ENCODE data around the gene HIPK2. TPM values are rescaled to one million over a fixed set of nuclear protein-coding genes. Genes with fewer than 3 reads are reported as not detected.
"Not testable (repeated sequence)": the region's sequence is repeated elsewhere in the genome, so short reads cannot be mapped to it uniquely, and the experiment has no call there.

Gene HIPK2
- total RNA-seq, 1 experiment from 2014 or later = 8.6 TPM

DNA sequence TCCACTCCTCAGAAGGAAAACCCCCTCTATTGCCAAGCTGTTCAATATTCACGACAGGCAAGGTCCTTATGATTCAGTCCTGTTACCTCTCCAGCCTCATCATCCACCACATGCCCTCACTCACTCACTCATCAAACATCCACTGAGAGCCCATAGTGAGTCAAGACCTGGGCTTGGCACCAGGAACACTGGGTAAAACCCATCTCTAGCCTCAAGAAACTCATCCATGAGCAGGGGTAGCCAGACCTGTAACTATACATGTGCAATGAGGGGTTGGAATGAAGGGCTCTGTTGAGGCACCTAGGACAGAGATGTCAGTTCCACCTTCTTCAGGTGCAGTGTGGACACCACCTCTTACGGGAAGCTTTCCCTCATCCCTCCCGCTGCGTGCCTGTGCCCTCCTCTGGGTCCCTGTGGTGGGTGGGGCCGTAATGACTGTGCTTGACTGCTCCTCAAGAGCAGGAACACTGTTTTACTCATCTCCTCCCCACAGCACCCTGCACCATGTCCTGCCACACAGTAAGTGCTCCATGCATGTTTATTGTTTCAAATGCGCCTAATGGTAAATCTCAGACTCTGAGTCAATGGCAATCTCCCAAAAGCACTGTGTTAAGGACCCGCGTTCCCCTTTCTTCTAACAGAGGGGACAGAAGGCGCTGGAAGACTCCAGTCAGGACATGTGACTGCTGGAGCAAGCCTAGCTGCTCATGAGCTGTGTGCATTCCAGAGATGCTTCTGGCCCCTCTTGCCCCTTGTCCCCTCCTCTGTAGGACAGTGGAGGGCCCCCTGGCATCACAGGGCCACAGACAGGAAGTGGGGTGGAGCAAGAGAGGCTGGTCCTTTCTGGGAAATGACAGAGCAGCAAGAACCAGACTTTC lies 95.4 kb downstream of the HIPK2 start:
- Histone ChIP-seq H3K36me3 (replicated peaks; ENCODE audit: control insufficient read depth, insufficient read depth, low read length) (no peaks in the 10 kb centered on the region), H3K27me3 (ENCODE audit: control insufficient read depth, insufficient read depth, low read length) (no peaks in the 10 kb centered on the region), H3K4me3 (ENCODE audit: insufficient read depth, low read depth, low read length) (no peak overlapping the region)
- DNase-seq = peak; percentile 26

DNA sequence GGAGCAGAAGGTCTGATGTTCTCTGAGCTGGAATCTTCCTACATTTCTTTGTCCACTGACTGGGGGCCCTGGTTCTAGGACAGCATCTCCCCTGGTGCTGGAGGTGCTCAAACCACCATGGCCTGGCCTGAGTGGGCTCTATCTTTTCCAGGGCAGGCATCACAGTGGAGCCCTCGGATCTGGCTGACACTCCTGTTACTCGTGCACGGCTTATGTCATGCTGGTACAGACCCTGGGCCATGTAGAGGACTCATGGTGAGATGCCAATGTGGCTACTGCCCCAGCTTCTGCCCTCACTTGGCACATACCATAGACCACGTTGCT lies 96.0 kb downstream of the HIPK2 start:
- no peak overlapping the region for H3K4me3 ChIP-seq (ENCODE audit: insufficient read depth, low read depth, low read length)
- H3K36me3 ChIP-seq (replicated peaks; ENCODE audit: control insufficient read depth, insufficient read depth, low read length) = no peaks in the 10 kb centered on the region
- peak; percentile 9 for DNase-seq
- H3K27me3 ChIP-seq (ENCODE audit: control insufficient read depth, insufficient read depth, low read length) = no peaks in the 10 kb centered on the region

DNA sequence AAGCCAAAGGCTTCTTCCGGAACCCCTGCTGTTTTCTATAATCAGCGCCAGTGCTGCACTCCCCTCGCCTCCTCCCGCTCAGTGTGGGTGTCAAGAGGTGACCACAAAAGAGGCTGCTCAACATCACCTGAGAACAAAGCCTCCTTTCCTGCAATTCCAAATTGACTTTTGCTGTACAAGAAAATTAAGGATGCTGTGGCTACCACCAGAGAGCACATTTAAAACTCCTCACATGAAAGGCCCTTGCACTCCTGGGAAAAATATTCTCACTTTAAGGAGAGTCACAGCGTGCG lies 96.4 kb downstream of the HIPK2 start:
- Histone ChIP-seq H3K27me3 (ENCODE audit: control insufficient read depth, insufficient read depth, low read length) (no peaks in the 10 kb centered on the region), H3K4me3 (ENCODE audit: insufficient read depth, low read depth, low read length) (no peak overlapping the region), H3K36me3 (replicated peaks; ENCODE audit: control insufficient read depth, insufficient read depth, low read length) (no peaks in the 10 kb centered on the region)
- peak; percentile 16 for DNase-seq

DNA sequence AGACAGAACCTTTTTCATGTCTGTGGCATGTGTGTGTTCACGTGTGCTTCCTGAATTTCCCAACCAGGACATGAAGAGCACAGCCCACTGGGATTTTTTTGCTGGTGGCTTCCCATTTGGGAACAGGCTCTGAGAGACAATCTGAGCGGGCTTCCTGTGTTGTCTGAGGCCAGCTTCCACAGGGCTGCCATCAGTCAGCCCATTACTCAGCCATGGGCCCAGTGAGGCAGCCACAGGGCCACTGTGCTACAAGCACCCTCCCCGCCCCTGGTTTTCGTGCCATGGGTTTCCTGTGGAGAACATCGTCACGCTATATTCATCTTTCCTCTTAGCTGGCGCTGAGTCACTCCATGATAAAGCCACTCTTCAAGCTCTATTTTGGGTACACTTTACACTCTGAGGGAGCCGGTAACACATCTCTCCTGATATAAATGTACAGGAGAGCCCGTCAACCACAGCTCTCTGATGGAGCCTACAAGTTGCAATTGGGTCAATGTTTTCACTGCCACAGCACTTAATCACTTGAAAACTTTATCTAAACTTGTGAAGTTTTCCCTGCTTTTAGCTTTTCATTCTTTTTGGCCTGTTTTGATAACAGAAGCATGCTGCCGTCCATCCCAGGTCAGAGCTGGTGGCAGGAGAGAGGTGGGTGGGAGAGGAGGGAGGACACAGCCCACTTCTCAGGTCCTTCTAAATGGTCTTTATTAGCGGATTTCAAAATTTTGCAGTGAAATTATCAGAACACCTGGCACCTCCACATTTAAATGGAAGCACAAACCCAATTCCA lies 96.9 kb downstream of the HIPK2 start:
- H3K36me3 ChIP-seq (replicated peaks; ENCODE audit: control insufficient read depth, insufficient read depth, low read length) = no peaks in the 10 kb centered on the region
- no peak overlapping the region for H3K4me3 ChIP-seq (ENCODE audit: insufficient read depth, low read depth, low read length)
- peak; percentile 10 for DNase-seq
- H3K27me3 ChIP-seq (ENCODE audit: control insufficient read depth, insufficient read depth, low read length) = no peaks in the 10 kb centered on the region

DNA sequence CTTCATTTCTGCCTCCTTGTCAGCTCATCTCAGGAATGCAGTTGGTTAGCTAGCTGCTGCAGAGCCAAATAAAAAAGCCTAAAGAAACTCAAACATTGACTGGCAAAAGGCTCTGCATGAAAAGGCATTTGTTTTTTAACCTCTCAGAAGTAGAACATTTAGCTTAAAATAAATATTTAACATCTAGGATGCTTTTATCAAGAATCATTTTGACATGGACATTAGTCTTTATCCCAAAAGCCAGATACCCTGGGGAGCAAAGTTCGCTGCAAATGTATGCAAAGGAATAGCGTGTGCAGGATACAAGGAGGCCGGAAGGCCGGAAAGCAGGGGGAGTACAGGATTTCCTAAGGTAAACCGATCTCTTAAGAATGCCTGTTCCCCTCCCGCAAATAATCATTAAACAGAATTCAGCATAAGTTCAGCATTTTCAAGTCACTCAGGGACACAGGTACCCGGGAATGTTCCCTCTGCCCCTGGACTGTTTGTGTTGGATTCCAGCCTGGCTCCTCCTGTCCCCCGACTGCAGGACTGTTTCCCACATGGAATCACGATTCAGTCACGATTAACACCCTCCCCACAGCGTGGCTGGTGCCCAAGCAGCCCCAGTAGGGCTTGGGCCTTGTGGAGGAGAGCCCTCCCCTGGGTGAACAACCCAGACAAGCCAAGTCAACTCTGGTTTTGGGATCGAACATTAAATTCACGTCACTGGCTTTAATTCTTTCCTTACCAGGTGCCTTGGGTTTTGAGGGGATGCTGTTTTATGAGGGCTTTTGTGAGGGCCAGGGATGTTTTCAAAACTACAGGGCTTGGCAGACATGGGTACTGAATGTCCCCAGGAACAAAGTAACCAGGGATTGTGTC lies 97.8 kb downstream of the HIPK2 start:
- no peak overlapping the region for H3K4me3 ChIP-seq (ENCODE audit: insufficient read depth, low read depth, low read length)
- H3K36me3 ChIP-seq (replicated peaks; ENCODE audit: control insufficient read depth, insufficient read depth, low read length) = no peaks in the 10 kb centered on the region
- no peaks in the 10 kb centered on the region for H3K27me3 ChIP-seq (ENCODE audit: control insufficient read depth, insufficient read depth, low read length)
- DNase-seq = peak; percentile 23

DNA sequence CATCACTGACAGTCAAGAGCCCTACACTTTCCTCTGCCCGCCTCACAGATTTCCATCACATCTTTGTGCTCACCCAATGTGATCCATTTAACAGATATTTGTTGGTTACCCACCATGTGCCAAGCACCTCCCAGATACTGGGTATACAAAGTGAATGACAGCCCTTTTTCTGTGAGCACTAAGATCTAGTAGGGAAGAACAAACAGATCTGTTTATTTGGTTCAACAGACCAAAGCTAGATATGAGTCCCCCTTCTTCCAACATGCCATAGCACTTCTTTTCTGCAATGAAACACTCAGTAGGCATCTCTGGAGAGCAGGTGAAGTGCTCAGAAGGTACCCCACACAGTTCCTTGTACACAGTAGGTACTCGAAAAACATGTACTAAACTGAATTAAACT lies 101.4 kb downstream of the HIPK2 start:
- H3K4me3 ChIP-seq (ENCODE audit: insufficient read depth, low read depth, low read length) = no peak overlapping the region
- H3K36me3 ChIP-seq (replicated peaks; ENCODE audit: control insufficient read depth, insufficient read depth, low read length) = no peaks in the 10 kb centered on the region
- no peak for DNase-seq
- no peaks in the 10 kb centered on the region for H3K27me3 ChIP-seq (ENCODE audit: control insufficient read depth, insufficient read depth, low read length)

DNA sequence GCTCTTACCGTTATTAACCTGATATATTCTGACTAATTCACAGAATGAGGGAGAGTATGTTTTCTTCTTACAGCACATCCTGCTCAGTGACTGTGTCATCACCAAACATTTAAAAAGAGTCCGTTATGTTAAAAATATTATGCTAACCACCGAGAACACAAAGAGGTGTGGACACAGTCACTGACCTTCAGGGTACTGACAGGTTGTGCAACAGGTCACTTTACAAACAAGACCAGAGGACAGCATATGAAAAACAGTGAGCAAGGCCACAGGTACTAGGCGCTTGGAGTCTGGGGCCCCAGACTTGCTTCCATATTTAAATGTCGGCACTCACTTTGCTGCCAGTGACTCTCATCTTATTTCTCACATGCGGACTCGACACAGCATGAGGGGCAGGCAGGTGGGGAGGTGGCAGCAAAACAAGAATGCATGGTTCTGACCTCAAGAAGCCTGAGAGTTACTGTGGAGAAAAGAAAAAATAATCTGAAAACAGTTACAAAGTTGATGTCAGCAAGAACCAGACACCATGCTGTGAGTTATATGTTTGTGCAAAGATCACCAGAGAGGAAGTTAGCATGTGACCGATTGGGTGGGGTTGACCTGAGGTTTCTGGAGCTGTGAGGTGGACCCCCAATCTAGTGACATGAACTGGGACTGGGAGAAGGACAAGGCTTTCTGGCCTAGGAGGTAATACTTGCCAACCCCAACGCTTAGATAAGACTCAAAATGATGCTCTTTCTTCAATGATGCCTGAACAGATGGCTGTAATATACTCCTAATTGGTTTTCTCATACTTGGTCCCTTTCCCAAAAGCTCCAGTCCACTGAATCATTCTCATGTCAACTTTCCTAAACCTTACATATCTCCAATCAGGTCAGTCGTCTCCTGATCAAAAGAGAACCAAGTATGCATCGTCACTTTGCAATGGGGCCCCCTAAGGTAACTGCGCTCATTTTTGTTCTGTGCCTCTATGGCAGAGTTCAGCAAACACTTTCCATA lies 102.4 kb downstream of the HIPK2 start:
- H3K4me3 ChIP-seq (ENCODE audit: insufficient read depth, low read depth, low read length) = no peak overlapping the region
- no peaks in the 10 kb centered on the region for H3K27me3 ChIP-seq (ENCODE audit: control insufficient read depth, insufficient read depth, low read length)
- peak; percentile 1 for DNase-seq
- no peaks in the 10 kb centered on the region for H3K36me3 ChIP-seq (replicated peaks; ENCODE audit: control insufficient read depth, insufficient read depth, low read length)

DNA sequence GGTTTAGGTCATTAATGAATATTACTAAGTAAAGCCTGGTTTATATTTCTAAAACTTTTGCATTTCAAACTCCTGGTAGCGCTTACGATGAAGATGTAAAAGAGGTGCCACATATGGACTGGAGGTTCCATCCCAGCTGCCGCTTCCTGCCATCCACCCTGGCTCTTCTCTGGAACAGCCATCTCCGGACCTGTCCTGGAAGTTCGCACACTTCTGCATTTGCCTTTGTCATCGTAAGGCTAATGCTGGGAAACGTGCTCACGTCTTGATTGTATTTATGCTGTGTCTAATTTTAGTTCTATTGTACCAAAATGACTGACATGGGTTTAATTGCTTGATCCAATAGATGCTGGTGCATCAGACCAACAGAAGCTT lies 103.1 kb downstream of the HIPK2 start:
- no peak for DNase-seq
- H3K36me3 ChIP-seq (replicated peaks; ENCODE audit: control insufficient read depth, insufficient read depth, low read length) = no peaks in the 10 kb centered on the region
- no peaks in the 10 kb centered on the region for H3K27me3 ChIP-seq (ENCODE audit: control insufficient read depth, insufficient read depth, low read length)
- H3K4me3 ChIP-seq (ENCODE audit: insufficient read depth, low read depth, low read length) = no peak overlapping the region

DNA sequence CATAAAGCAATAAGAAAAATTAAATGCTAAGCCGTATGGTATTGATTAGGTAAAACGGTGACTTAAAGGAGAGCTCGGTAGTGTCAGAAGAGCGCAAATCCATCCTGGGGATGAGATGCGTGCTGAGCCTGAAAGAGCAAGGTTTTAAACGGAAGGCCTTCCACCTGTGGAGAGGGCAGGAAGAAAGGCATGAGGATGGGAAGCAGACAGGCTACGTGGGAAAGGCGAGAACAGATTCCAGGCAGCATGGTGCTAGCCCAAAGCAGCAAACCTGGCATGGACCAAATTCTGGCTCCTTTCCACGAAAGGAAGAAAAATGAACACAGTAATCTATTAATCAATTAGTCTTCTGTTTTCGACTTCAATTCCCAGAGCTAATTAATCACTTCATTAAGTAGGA lies 103.5 kb downstream of the HIPK2 start:
- peak; percentile 18 for DNase-seq
- H3K27me3 ChIP-seq (ENCODE audit: control insufficient read depth, insufficient read depth, low read length) = no peaks in the 10 kb centered on the region
- no peak overlapping the region for H3K4me3 ChIP-seq (ENCODE audit: insufficient read depth, low read depth, low read length)
- no peaks in the 10 kb centered on the region for H3K36me3 ChIP-seq (replicated peaks; ENCODE audit: control insufficient read depth, insufficient read depth, low read length)

DNA sequence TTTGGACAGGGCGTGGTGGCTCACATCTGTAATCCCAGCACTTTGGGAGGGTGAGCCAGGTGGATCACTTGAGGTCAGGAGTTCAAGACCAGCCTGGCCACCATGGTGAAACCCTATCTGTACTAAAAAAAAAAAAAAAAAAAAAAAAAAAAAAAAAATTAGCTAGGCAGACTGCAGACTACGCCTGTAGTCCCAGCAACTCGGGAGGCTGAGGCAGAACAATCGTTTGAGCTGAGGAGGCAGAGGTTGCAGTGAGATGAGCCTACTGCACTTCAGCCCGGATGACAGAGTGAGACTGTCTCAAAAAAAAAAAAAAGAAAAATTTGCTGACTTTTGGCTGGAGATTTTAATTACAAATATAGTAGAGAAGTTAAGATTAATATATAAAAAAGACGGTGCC lies 104.0 kb downstream of the HIPK2 start:
- no peak overlapping the region for H3K4me3 ChIP-seq (ENCODE audit: insufficient read depth, low read depth, low read length)
- H3K36me3 ChIP-seq (replicated peaks; ENCODE audit: control insufficient read depth, insufficient read depth, low read length) = no peaks in the 10 kb centered on the region

DNA sequence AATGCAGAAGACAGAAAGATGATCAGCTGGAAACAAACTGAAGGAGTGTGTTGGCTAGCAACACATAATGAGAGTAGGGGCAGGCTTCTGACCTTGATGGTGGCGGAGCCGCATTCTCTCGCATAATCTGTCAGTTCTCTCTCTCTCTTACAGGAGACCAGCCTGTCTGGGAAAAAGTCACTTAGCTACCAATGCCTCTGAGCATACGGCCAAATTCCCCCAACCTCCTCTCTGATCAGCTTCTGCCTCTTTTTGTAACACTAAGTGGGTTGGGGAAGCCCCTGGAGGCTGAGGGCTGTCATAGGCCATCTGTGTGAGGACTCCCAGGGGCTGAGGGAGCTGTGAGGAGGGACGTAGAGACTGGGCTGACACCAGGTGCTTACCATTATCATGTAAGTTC lies 104.6 kb downstream of the HIPK2 start:
- no peak overlapping the region for H3K4me3 ChIP-seq (ENCODE audit: insufficient read depth, low read depth, low read length)
- H3K36me3 ChIP-seq (replicated peaks; ENCODE audit: control insufficient read depth, insufficient read depth, low read length) = no peaks in the 10 kb centered on the region
- peak; percentile 69 for DNase-seq
- H3K27me3 ChIP-seq (ENCODE audit: control insufficient read depth, insufficient read depth, low read length) = no peaks in the 10 kb centered on the region

More for the DNA sequence above, 104.0 kb downstream of the HIPK2 start:
- H3K27me3 ChIP-seq (ENCODE audit: control insufficient read depth, insufficient read depth, low read length) = no peaks in the 10 kb centered on the region
- no peak for DNase-seq

DNA sequence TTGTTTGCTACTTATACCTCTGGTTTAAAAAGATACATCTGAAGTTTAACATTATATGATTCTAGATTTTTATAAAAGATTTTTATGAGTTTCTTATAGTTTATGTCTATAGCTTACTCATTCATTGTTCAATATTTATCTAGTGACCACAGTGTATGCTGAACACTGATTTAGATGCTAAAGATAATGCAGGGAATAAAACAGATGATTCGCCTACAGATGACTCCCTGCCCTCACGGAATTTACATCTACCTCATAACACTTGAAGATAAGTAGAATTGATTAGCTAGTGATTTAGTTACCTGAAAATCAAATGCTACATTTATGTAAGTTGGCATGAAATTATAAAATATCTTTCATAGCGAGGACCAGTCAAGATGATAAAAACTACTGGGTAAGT lies 105.8 kb downstream of the HIPK2 start:
- Histone ChIP-seq H3K27me3 (ENCODE audit: control insufficient read depth, insufficient read depth, low read length) (no peaks in the 10 kb centered on the region), H3K4me3 (ENCODE audit: insufficient read depth, low read depth, low read length) (no peak overlapping the region), H3K36me3 (replicated peaks; ENCODE audit: control insufficient read depth, insufficient read depth, low read length) (no peaks in the 10 kb centered on the region)
- DNase-seq = no peak

DNA sequence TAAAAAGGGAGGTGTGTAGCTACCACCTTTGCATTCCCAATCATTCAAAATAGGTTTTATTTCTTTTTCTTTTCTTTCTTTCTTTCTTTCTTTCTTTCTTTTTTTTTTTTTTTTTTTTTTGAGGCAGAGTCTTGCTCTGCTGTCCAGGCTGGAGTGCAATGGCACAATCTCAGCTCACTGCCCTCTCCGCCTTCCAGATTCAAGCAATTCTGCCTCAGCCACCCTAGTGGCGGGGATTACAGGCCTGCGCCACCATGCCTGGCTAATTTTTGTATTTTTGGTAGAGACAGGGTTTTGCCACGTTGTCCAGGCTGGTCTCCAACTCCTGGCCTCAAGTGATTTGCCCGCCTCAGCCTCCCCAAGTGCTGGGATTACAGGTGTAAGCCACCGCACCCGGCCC lies 107.1 kb downstream of the HIPK2 start:
- H3K4me3 ChIP-seq (ENCODE audit: insufficient read depth, low read depth, low read length); DNase-seq; H3K27me3 ChIP-seq (ENCODE audit: control insufficient read depth, insufficient read depth, low read length); H3K36me3 ChIP-seq (replicated peaks; ENCODE audit: control insufficient read depth, insufficient read depth, low read length): not testable (repeated sequence)
